Glutamatergic neuron (in vitro differentiated cells): ENCODE measurements around the gene TMEM181. TPM values are rescaled to one million over a fixed set of nuclear protein-coding genes. Genes with fewer than 3 reads are reported as not detected.

ENCODE experiments used
- DNase-seq: peaks from one replicate; pipeline ENCODE4 v3.0.0; 2022
- H3K27ac Mint-ChIP-seq: one replicate; pipeline ENCODE4 v1.8.0; 2020; ENCODE audit warnings: mild to moderate bottlenecking, mixed read lengths, inconsistent platforms; ENCODE audit not compliant: unreplicated experiment
- H3K27me3 Mint-ChIP-seq: one replicate; pipeline ENCODE4 v1.8.0; 2020; ENCODE audit warnings: mild to moderate bottlenecking, moderate library complexity, mixed read lengths, inconsistent platforms; ENCODE audit not compliant: unreplicated experiment
- H3K36me3 Mint-ChIP-seq: one replicate; pipeline ENCODE4 v1.8.0; 2020; ENCODE audit warnings: mild to moderate bottlenecking, mixed read lengths, inconsistent platforms; ENCODE audit not compliant: unreplicated experiment
- H3K4me1 Mint-ChIP-seq: one replicate; pipeline ENCODE4 v1.8.0; 2020; ENCODE audit warnings: mild to moderate bottlenecking, low read depth, mixed read lengths, inconsistent platforms; ENCODE audit not compliant: unreplicated experiment
- H3K4me3 Mint-ChIP-seq: one replicate; pipeline ENCODE4 v1.8.0; 2020; ENCODE audit warnings: mild to moderate bottlenecking, mixed read lengths, inconsistent platforms; ENCODE audit not compliant: unreplicated experiment
- H3K9me3 Mint-ChIP-seq: one replicate; pipeline ENCODE4 v1.8.0; 2020; ENCODE audit warnings: mild to moderate bottlenecking, moderate library complexity, mixed read lengths, inconsistent platforms; ENCODE audit not compliant: unreplicated experiment
- CTCF ChIP-seq: fragments of 200-600 bp; sonication (generic); IDR thresholded peaks from one replicate; pipeline ENCODE4 v1.5.0; 2021; ENCODE audit not compliant: partially characterized antibody, unreplicated experiment
- total RNA-seq: library from RNA; stranded (reverse); fragmentation: NEBNext Ultra II Directional; extraction: Animal tissue kit (Norgen Biotek cat#: 25700); gene quantifications from one replicate; pipeline ENCODE4 v1.2.1, GENCODE V29; 2021; ENCODE audit not compliant: unreplicated experiment

The TMEM181 gene
- total RNA-seq, 1 donor from 2014 or later = 44.3 TPM

- Mint-ChIP-seq H3K4me1 (peaks cover 27% of the 10 kb centered on the region), H3K4me3 (peak overlapping the region; percentile 89), H3K36me3 (peaks cover 8% of the 10 kb centered on the region), H3K9me3 (peaks cover 7% of the 10 kb centered on the region), H3K27me3 (peaks cover 6% of the 10 kb centered on the region), H3K27ac (peak overlapping the region; percentile 57)
- DNase-seq = no peak
- no peak for TF ChIP-seq CTCF
Measured at GRCh38 chr6:158538741-158539140, 21.1 kb upstream of the TMEM181 start.

- TF ChIP-seq CTCF = no peak
- H3K36me3 Mint-ChIP-seq = peaks cover 13% of the 10 kb centered on the region
- H3K27ac Mint-ChIP-seq = peak overlapping the region; percentile 5
- no peak for DNase-seq
- peak overlapping the region; percentile 31 for H3K4me3 Mint-ChIP-seq
- peaks cover 28% of the 10 kb centered on the region for H3K4me1 Mint-ChIP-seq
- peaks cover 6% of the 10 kb centered on the region for H3K27me3 Mint-ChIP-seq
- H3K9me3 Mint-ChIP-seq = peaks cover 7% of the 10 kb centered on the region
Measured at GRCh38 chr6:158539413-158539812, 20.5 kb upstream of the TMEM181 start.

GRCh38 chr6:158539881-158540280 is 20.0 kb upstream of the TMEM181 start:
- Mint-ChIP-seq H3K27ac (no peak overlapping the region), H3K36me3 (peaks cover 17% of the 10 kb centered on the region), H3K9me3 (peaks cover 8% of the 10 kb centered on the region)

GRCh38 chr6:158543606-158544185 is 16.2 kb upstream of the TMEM181 start:
- TF ChIP-seq CTCF = no peak
- Mint-ChIP-seq H3K4me1 (peaks cover 26% of the 10 kb centered on the region), H3K9me3 (peaks cover 8% of the 10 kb centered on the region), H3K27me3 (peaks cover 9% of the 10 kb centered on the region), H3K4me3 (peak overlapping the region; percentile 14), H3K36me3 (peaks cover 26% of the 10 kb centered on the region), H3K27ac (peak overlapping the region; percentile 78)
- no peak for DNase-seq

More at GRCh38 chr6:158539881-158540280, 20.0 kb upstream of the TMEM181 start:
- no peak for TF ChIP-seq CTCF
- no peak for DNase-seq
- peaks cover 6% of the 10 kb centered on the region for H3K27me3 Mint-ChIP-seq
- peak overlapping the region; percentile 31 for H3K4me3 Mint-ChIP-seq
- H3K4me1 Mint-ChIP-seq = peaks cover 28% of the 10 kb centered on the region

GRCh38 chr6:158544428-158544827 is 15.5 kb upstream of the TMEM181 start:
- Mint-ChIP-seq H3K27ac (peak overlapping the region; percentile 53), H3K4me1 (peaks cover 22% of the 10 kb centered on the region)

More at GRCh38 chr6:158544428-158544827, 15.5 kb upstream of the TMEM181 start:
- H3K27me3 Mint-ChIP-seq = peaks cover 10% of the 10 kb centered on the region
- H3K36me3 Mint-ChIP-seq = peaks cover 26% of the 10 kb centered on the region
- DNase-seq = no peak
- H3K4me3 Mint-ChIP-seq = no peak overlapping the region
- H3K9me3 Mint-ChIP-seq = peaks cover 8% of the 10 kb centered on the region
- TF ChIP-seq CTCF = no peak
